ENCODE measurements around the gene BCO2. TPM values are rescaled to one million over a fixed set of nuclear protein-coding genes. Genes with fewer than 3 reads are reported as not detected.
A peak's percentile ranks its signal among the peaks of the same experiment; 100 is the strongest.
"Not testable (repeated sequence)": the region's sequence is repeated elsewhere in the genome, so short reads cannot be mapped to it uniquely, and the experiment has no call there.

BCO2 gene
- total RNA-seq, 2 donors from 2014 or later = 3.6 to 5.3 TPM

- not testable (repeated sequence) for H3K27ac Mint-ChIP-seq; DNase-seq (ENCODE audit: low spot score in 2 of 2); H3K9me3 Mint-ChIP-seq; ATAC-seq; H3K36me3 Mint-ChIP-seq
Observed at GRCh38 chr11:112195113-112195512, 19.8 kb downstream of the BCO2 start.

GRCh38 chr11:112195951-112196351 lies 20.6 kb downstream of the BCO2 start:
- no peak for DNase-seq (ENCODE audit: low spot score in 2 of 2)
- Mint-ChIP-seq H3K36me3 (no peaks in the 10 kb centered on the region), H3K9me3 (no peaks in the 10 kb centered on the region), H3K27ac (no peak overlapping the region)
- ATAC-seq = no peak

- Mint-ChIP-seq H3K9me3 (no peaks in the 10 kb centered on the region), H3K36me3 (no peaks in the 10 kb centered on the region), H3K27ac (no peak overlapping the region)
- DNase-seq (ENCODE audit: low spot score in 2 of 2) (no peak), ATAC-seq (no peak)
Observed at GRCh38 chr11:112196519-112197087, 21.3 kb downstream of the BCO2 start.

- not testable (repeated sequence) for H3K36me3 Mint-ChIP-seq; H3K9me3 Mint-ChIP-seq; H3K27ac Mint-ChIP-seq; DNase-seq (ENCODE audit: low spot score in 2 of 2); ATAC-seq
Observed at GRCh38 chr11:112199101-112199500, 23.8 kb downstream of the BCO2 start.

GRCh38 chr11:112200252-112200651 lies 24.9 kb downstream of the BCO2 start:
- DNase-seq (ENCODE audit: low spot score in 2 of 2) (no peak), ATAC-seq (no peak)
- Mint-ChIP-seq H3K27ac (no peak overlapping the region), H3K36me3 (no peaks in the 10 kb centered on the region), H3K9me3 (no peaks in the 10 kb centered on the region)

GRCh38 chr11:112206071-112206470 lies 30.8 kb downstream of the BCO2 start:
- Mint-ChIP-seq H3K27ac (no peak overlapping the region), H3K36me3 (no peaks in the 10 kb centered on the region), H3K9me3 (no peaks in the 10 kb centered on the region)
- no peak for DNase-seq (ENCODE audit: low spot score in 2 of 2)
- no peak for ATAC-seq

GRCh38 chr11:112210890-112211289 lies 35.6 kb downstream of the BCO2 start:
- Mint-ChIP-seq H3K36me3 (no peaks in the 10 kb centered on the region), H3K27ac (no peak overlapping the region), H3K9me3 (no peaks in the 10 kb centered on the region)
- DNase-seq (ENCODE audit: low spot score in 2 of 2) = no peak
- ATAC-seq = no peak

GRCh38 chr11:112211536-112211935 lies 36.2 kb downstream of the BCO2 start:
- no peaks in the 10 kb centered on the region for H3K9me3 Mint-ChIP-seq
- no peak for DNase-seq (ENCODE audit: low spot score in 2 of 2)
- peak; percentile 38 to 55 for ATAC-seq

GRCh38 chr11:112212290-112212689 lies 37.0 kb downstream of the BCO2 start:
- no peaks in the 10 kb centered on the region for H3K9me3 Mint-ChIP-seq
- no peaks in the 10 kb centered on the region for H3K36me3 Mint-ChIP-seq
- ATAC-seq (no peak), DNase-seq (ENCODE audit: low spot score in 2 of 2) (no peak)
- H3K27ac Mint-ChIP-seq = no peak overlapping the region

More at GRCh38 chr11:112211536-112211935, 36.2 kb downstream of the BCO2 start:
- no peak overlapping the region for H3K27ac Mint-ChIP-seq
- no peaks in the 10 kb centered on the region for H3K36me3 Mint-ChIP-seq

- ATAC-seq (no peak), DNase-seq (ENCODE audit: low spot score in 2 of 2) (no peak)
- Mint-ChIP-seq H3K27ac (no peak overlapping the region), H3K9me3 (no peaks in the 10 kb centered on the region), H3K36me3 (no peaks in the 10 kb centered on the region)
Observed at GRCh38 chr11:112212710-112213109, 37.4 kb downstream of the BCO2 start.

- Mint-ChIP-seq H3K9me3 (no peaks in the 10 kb centered on the region), H3K36me3 (no peaks in the 10 kb centered on the region), H3K27ac (no peak overlapping the region)
- DNase-seq (ENCODE audit: low spot score in 2 of 2) = no peak
- ATAC-seq = no peak
Observed at GRCh38 chr11:112213753-112214152, 38.4 kb downstream of the BCO2 start.

GRCh38 chr11:112215621-112216020 lies 40.3 kb downstream of the BCO2 start:
- Mint-ChIP-seq H3K9me3 (no peaks in the 10 kb centered on the region), H3K27ac (no peak overlapping the region), H3K36me3 (no peaks in the 10 kb centered on the region)
- no peak for DNase-seq (ENCODE audit: low spot score in 2 of 2)
- no peak for ATAC-seq

- Mint-ChIP-seq H3K9me3 (no peaks in the 10 kb centered on the region), H3K36me3 (no peaks in the 10 kb centered on the region), H3K27ac (no peak overlapping the region)
- DNase-seq (ENCODE audit: low spot score in 2 of 2) (no peak), ATAC-seq (no peak)
Observed at GRCh38 chr11:112216561-112217105, 41.3 kb downstream of the BCO2 start.

GRCh38 chr11:112219476-112220232 lies 44.3 kb downstream of the BCO2 start:
- Mint-ChIP-seq H3K27ac (no peak overlapping the region), H3K9me3 (no peaks in the 10 kb centered on the region), H3K36me3 (no peaks in the 10 kb centered on the region)
- DNase-seq (ENCODE audit: low spot score in 2 of 2) (peak in 1 of 2 donors; percentile 28), ATAC-seq (peak; percentile 97 to 98)

GRCh38 chr11:112221274-112221835 lies 46.0 kb downstream of the BCO2 start:
- H3K9me3 Mint-ChIP-seq = no peaks in the 10 kb centered on the region
- H3K36me3 Mint-ChIP-seq = no peaks in the 10 kb centered on the region
- no peak for ATAC-seq
- DNase-seq (ENCODE audit: low spot score in 2 of 2) = no peak
- no peak overlapping the region for H3K27ac Mint-ChIP-seq

GRCh38 chr11:112222303-112222702 lies 47.0 kb downstream of the BCO2 start:
- H3K27ac Mint-ChIP-seq = no peak overlapping the region
- DNase-seq (ENCODE audit: low spot score in 2 of 2) (no peak), ATAC-seq (no peak)
- peaks cover 4 to 7% of the 10 kb centered on the region in 2 donors for H3K36me3 Mint-ChIP-seq
- H3K9me3 Mint-ChIP-seq = no peaks in the 10 kb centered on the region

- Mint-ChIP-seq H3K27ac (no peak overlapping the region), H3K36me3 (peaks cover 7 to 12% of the 10 kb centered on the region in 2 donors), H3K9me3 (no peaks in the 10 kb centered on the region)
- ATAC-seq = no peak
- DNase-seq (ENCODE audit: low spot score in 2 of 2) = no peak
Observed at GRCh38 chr11:112223121-112223520, 47.8 kb downstream of the BCO2 start.

Measured in activated naive CD4-positive, alpha-beta T cell treated with anti-CD3 and anti-CD28 coated beads, Interleukin-2, amount 50 U/mL, for 72 hours (primary cell).